ENCODE measurements around the gene AOPEP. TPM values are rescaled to one million over a fixed set of nuclear protein-coding genes. Genes with fewer than 3 reads are reported as not detected.
A peak's percentile ranks its signal among the peaks of the same experiment; 100 is the strongest.

Gene AOPEP
- total and polyA plus RNA-seq, 2 of the 13 experiments (the other 11 are each of a cell fraction or from before 2014, with no cell fraction given): 22.2 to 41.6 TPM

DNA sequence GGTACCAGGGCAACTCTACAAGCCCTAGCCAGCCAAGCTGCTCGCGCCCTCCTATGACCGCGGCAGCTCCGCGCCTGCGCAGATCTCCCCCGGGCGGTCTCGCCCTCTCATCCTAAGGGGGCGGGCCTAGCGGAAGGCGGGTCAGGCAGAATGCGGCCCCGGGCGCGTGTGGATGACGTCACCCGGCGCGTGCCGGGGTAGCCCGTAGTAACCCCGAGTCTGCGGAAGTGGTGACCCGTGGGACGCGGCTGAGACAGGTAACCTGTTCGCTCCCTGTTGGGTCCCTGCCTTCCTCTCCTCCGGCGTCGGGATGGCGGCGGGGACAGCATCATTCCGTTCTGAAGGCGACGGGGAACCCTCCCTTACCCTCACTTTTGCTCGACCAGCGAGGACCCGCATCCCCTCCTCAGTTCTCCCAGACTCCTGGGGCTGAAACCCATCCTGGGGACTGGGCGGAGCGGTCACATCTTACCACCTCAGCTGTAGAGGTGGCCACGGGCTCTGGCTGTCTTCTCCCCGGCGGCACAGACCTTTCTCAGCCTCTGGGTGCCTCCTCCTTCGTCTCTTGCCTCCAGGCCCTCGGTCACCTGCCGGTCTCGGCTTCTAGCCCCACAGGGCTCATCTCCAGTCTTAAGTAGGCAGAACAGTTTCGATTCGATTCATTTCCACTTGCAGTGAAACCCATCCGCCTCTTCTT lies at the start of gene AOPEP (continued):
- TF ChIP-seq, protein P1, sequence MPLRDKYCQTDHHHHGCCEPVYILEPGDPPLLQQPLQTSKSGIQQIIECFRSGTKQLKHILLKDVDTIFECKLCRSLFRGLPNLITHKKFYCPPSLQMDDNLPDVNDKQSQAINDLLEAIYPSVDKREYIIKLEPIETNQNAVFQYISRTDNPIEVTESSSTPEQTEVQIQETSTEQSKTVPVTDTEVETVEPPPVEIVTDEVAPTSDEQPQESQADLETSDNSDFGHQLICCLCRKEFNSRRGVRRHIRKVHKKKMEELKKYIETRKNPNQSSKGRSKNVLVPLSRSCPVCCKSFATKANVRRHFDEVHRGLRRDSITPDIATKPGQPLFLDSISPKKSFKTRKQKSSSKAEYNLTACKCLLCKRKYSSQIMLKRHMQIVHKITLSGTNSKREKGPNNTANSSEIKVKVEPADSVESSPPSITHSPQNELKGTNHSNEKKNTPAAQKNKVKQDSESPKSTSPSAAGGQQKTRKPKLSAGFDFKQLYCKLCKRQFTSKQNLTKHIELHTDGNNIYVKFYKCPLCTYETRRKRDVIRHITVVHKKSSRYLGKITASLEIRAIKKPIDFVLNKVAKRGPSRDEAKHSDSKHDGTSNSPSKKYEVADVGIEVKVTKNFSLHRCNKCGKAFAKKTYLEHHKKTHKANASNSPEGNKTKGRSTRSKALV (CRISPR knock-in tag; IDR thresholded peaks at IDR 0.05): peak; percentile 70; the same call in 1 of the 2 replicates
- TF ChIP-seq TBL1XR1 (IDR thresholded peaks at IDR 0.05; ENCODE audit: borderline replicate concordance, low read length, partially characterized antibody) (peak; percentile 75), FLYWCH1 (CRISPR knock-in tag; IDR thresholded peaks at IDR 0.05) (no peak), ZNF557 (CRISPR knock-in tag; IDR thresholded peaks at IDR 0.05) (peak; percentile 64; the same call in 1 of the 2 replicates), SMYD3 (CRISPR knock-in tag; IDR thresholded peaks at IDR 0.05) (no peak), MED1 (CRISPR knock-in tag; IDR thresholded peaks at IDR 0.05) (peak; percentile 85), ZNF598 (CRISPR knock-in tag; IDR thresholded peaks at IDR 0.05; ENCODE audit: borderline replicate concordance) (peak; percentile 55; the same call in 1 of the 2 replicates), NFATC3 (CRISPR knock-in tag; IDR thresholded peaks at IDR 0.05) (no peak), RFXAP (CRISPR knock-in tag; IDR thresholded peaks at IDR 0.05; ENCODE audit: borderline replicate concordance) (peak; percentile 91), DR1 (CRISPR knock-in tag; IDR thresholded peaks at IDR 0.05) (0 out of 2 replicates have a peak, but pooled peaks have one; percentile 49), ZNF530 (CRISPR knock-in tag; IDR thresholded peaks at IDR 0.05; ENCODE audit: low read depth) (0 out of 2 replicates have a peak, but pooled peaks have one; percentile 49), ZNF329 (CRISPR knock-in tag; IDR thresholded peaks at IDR 0.05; ENCODE audit: low read depth) (peak; percentile 74), AHR (CRISPR knock-in tag; IDR thresholded peaks at IDR 0.05) (0 out of 2 replicates have a peak, but pooled peaks have one; percentile 21), RCOR2 (CRISPR knock-in tag; IDR thresholded peaks at IDR 0.05) (no peak), NAIF1 (CRISPR knock-in tag; IDR thresholded peaks at IDR 0.05; ENCODE audit: borderline replicate concordance) (no peak; the same call in 1 of the 2 replicates), KAT7 (CRISPR knock-in tag; IDR thresholded peaks at IDR 0.05; ENCODE audit: borderline replicate concordance) (peak; percentile 87; the same call in 1 of the 2 replicates), ZNF580 (CRISPR knock-in tag; IDR thresholded peaks at IDR 0.05; ENCODE audit: borderline replicate concordance, low read depth) (peak; percentile 91), FOXK1 (CRISPR knock-in tag; IDR thresholded peaks at IDR 0.05; ENCODE audit: borderline replicate concordance, low read depth) (peak; percentile 93)
- TF ChIP-seq, protein P2, sequence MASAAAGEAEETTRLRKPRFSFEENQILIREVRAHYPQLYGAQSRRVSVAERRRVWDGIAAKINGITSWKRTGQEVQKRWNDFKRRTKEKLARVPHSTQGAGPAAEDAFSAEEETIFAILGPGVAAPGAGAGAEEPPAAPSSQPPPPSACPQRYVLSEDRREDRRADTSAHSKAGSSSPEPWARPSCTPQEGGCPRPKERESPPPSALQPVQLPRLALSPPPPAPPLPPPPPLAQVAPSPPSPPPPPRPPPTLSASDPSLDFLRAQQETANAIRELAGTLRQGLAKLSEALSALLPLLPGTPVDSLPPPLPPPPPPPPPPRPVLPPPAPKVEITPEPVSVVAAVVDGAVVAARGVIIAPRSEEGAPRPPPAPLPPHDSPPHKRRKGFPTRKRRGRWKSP (CRISPR knock-in tag; IDR thresholded peaks at IDR 0.05): no peak
